DND-41 (cell line): ENCODE data around the gene VEGFC.

ENCODE experiments used
- ATAC-seq: fragments of 200-7000 bp; cut with Tn5 transposase; 3 replicates; pipeline ENCODE4 v1.9.1; 2021; ENCODE audit warnings: low read depth; ENCODE audit not compliant: insufficient read depth
- DNase-seq: peaks from one replicate; pipeline ENCODE4 v3.0.0-alpha.2; 2020
- H2AFZ ChIP-seq: 2 replicates; pipeline ENCODE4 v1.6.0; 2012; ENCODE audit warnings: low read depth, low read length
- H3K27ac ChIP-seq: 2 replicates; pipeline ENCODE4 v1.5.1; 2012; ENCODE audit warnings: low read length, inconsistent platforms
- H3K27me3 ChIP-seq: fragments of 200-600 bp; sonication (generic); 2 replicates; pipeline ENCODE4 v1.6.0; 2012; ENCODE audit warnings: low read length, mild to moderate bottlenecking, inconsistent platforms; ENCODE audit not compliant: insufficient read depth, poor library complexity
- H3K36me3 ChIP-seq: 2 replicates; pipeline ENCODE4 v1.5.1; 2012; ENCODE audit warnings: low read length, inconsistent platforms; ENCODE audit not compliant: insufficient read depth
- H3K4me1 ChIP-seq: 2 replicates; pipeline ENCODE4 v1.5.1; 2012; ENCODE audit warnings: mild to moderate bottlenecking, low read length; ENCODE audit not compliant: insufficient read depth
- H3K4me2 ChIP-seq: 2 replicates; pipeline ENCODE4 v1.6.0; 2012; ENCODE audit warnings: mild to moderate bottlenecking, moderate library complexity, low read length, inconsistent platforms; ENCODE audit not compliant: insufficient read depth
- H3K4me3 ChIP-seq, 2 experiments: fragments of 200-600 bp in 1 of 2; shearing (Covaris generic) in 1 of 2; 2 replicates each; pipeline ENCODE4 v1.5.1; 2012 to 2016; ENCODE audit warnings: inconsistent platforms in 2 of 2, low read length in 2 of 2, mild to moderate bottlenecking in 2 of 2, low read depth in 1 of 2, moderate library complexity in 1 of 2
- H3K79me2 ChIP-seq: 2 replicates; pipeline ENCODE4 v1.6.0; 2012; ENCODE audit warnings: low read length, inconsistent platforms; ENCODE audit not compliant: insufficient read depth
- H3K9ac ChIP-seq: 2 replicates; pipeline ENCODE4 v1.6.0; 2012; ENCODE audit warnings: low read depth, mild to moderate bottlenecking, inconsistent platforms, low read length, moderate library complexity
- H3K9me3 ChIP-seq: 2 replicates; pipeline ENCODE4 v1.5.1; 2012; ENCODE audit warnings: low read length, moderate library complexity, mild to moderate bottlenecking, inconsistent platforms; ENCODE audit not compliant: insufficient read depth, severe bottlenecking
- H4K20me1 ChIP-seq: 2 replicates; pipeline ENCODE4 v1.6.0; 2012; ENCODE audit warnings: low read length; ENCODE audit not compliant: insufficient read depth
- EZH2 ChIP-seq: IDR thresholded peaks from 3 replicates; pipeline ENCODE4 v1.6.1; 2012; ENCODE audit warnings: borderline replicate concordance, low read depth, mild to moderate bottlenecking, moderate library complexity, low read length, inconsistent platforms; ENCODE audit not compliant: severe bottlenecking
- TF ChIP-seq, protein P1 (sequence below): IDR thresholded peaks from 2 replicates; pipeline ENCODE4 v1.5.1; 2012; ENCODE audit warnings: borderline replicate concordance, low read length, moderate library complexity, mild to moderate bottlenecking; ENCODE audit not compliant: poor library complexity, severe bottlenecking; ENCODE audit errors: extremely low read depth

The VEGFC gene

DNA sequence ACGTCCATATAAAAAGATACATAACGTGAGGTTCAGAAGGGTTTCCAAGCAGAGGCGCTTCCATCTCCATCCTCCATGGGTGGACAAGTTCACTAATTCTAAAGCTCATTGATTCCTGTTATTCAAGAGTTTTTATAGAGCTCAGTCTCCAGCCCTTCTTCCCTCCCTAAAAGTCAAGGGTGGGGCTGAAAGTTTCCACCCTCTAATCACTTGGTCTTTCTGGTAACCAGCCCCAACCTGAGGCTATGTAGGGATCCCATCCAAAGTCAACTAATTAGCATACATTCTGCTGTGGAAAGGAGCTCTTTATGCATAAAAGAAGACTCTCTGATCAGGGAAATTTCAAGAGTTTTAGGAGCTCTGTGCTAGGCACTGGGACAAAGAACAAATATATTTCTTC, 46.9 kb upstream of the VEGFC start:
- Histone ChIP-seq H3K9ac (no peak overlapping the region), H3K4me3 (no peak overlapping the region), H3K4me2 (no peak overlapping the region), H3K27ac (no peak overlapping the region), H3K9me3 (no peaks in the 10 kb centered on the region), H2AFZ (no peak overlapping the region), H3K36me3 (no peaks in the 10 kb centered on the region), H4K20me1 (peaks cover 2% of the 10 kb centered on the region; the same call in 1 of the 2 replicates), H3K79me2 (no peaks in the 10 kb centered on the region), H3K27me3 (no peaks in the 10 kb centered on the region), H3K4me1 (no peaks in the 10 kb centered on the region)
- TF ChIP-seq, protein P1, sequence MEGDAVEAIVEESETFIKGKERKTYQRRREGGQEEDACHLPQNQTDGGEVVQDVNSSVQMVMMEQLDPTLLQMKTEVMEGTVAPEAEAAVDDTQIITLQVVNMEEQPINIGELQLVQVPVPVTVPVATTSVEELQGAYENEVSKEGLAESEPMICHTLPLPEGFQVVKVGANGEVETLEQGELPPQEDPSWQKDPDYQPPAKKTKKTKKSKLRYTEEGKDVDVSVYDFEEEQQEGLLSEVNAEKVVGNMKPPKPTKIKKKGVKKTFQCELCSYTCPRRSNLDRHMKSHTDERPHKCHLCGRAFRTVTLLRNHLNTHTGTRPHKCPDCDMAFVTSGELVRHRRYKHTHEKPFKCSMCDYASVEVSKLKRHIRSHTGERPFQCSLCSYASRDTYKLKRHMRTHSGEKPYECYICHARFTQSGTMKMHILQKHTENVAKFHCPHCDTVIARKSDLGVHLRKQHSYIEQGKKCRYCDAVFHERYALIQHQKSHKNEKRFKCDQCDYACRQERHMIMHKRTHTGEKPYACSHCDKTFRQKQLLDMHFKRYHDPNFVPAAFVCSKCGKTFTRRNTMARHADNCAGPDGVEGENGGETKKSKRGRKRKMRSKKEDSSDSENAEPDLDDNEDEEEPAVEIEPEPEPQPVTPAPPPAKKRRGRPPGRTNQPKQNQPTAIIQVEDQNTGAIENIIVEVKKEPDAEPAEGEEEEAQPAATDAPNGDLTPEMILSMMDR = no peak
- TF ChIP-seq EZH2 = no peak
- ATAC-seq = no peak
- no peak for DNase-seq

DNA sequence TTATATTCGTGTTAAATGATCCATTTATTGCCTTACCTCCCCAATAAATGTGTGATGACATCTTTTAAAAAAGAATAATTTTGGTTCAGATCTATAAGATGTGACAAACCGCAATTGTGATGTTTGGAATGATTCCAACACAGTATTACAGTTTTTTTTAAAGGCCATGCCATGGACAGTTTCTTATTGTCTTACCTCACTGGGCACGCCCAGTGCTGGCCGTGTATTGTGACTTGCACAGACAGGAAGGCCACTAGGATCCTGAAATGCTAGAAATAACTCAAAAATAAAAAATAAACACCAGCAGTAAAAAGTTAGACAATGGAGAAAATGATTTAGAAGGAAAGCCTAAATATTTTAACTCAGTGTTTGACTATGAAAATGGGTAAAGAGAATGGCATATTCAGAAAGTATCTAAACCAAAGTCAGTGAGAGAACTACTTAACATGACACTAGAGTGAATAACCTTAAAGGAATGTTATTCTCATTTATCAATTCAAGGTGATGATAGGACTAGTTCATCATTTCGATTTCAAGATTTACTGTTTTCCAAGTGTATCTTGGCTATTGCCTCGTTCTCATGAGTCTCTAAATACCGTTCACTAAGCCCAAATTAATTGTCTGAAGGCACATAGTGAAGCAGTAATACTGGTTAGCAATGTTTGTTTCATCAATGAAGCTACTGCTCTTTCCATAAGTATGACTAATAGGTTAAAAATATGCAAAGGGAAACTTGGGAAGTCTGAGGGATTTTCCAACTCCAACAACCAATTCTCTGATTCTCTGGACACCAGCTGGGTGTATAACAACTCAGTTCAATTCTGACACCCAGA, 46.1 kb upstream of the VEGFC start:
- no peak overlapping the region for H3K27ac ChIP-seq
- peaks cover 2% of the 10 kb centered on the region; the same call in 1 of the 2 replicates for H4K20me1 ChIP-seq
- H2AFZ ChIP-seq = no peak overlapping the region
- no peak overlapping the region for H3K4me3 ChIP-seq
- no peaks in the 10 kb centered on the region for H3K9me3 ChIP-seq
- H3K27me3 ChIP-seq = no peaks in the 10 kb centered on the region
- H3K4me1 ChIP-seq = no peaks in the 10 kb centered on the region
- ATAC-seq (no peak), DNase-seq (no peak)
- H3K36me3 ChIP-seq = no peaks in the 10 kb centered on the region
- TF ChIP-seq, protein P1 = no peak
- no peak for TF ChIP-seq EZH2
- H3K79me2 ChIP-seq = no peaks in the 10 kb centered on the region
- no peak overlapping the region for H3K4me2 ChIP-seq
- no peak overlapping the region for H3K9ac ChIP-seq

DNA sequence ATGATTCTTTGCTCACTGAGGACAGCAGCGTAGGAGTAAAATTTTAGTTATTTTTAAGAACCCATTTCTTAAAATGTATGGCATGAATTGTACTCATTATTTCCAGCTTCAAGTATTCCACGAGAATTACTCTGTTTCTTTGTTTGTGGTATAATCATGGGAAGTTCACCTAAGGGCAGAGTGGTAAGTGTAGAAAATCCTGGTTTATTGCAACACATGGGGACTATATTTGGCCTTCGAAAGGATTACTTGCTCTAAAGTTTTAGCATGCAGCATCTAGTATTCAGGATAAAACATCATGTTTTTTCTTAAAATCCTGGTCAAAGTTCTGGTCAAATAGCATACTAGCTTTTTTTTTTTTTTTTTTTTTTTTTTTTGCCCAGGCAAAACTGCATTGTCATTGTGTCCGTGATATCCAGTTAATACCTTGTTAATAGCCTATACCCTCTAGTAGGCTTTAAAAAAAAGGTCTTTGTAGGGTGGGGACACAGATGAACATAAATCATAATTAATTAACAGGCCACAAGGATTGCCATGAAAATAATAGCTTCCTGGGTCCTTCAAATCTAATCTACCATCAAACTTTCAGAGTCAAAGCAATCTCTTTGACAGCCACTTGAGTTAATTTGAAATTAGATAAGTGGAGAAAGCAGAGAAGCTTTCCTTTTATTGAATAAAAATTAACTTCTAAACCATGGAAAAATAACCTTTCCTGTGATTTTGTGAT, 44.6 kb upstream of the VEGFC start:
- no peak overlapping the region for H2AFZ ChIP-seq
- TF ChIP-seq EZH2 = no peak
- TF ChIP-seq, protein P1 = no peak

More for the DNA sequence above, 44.6 kb upstream of the VEGFC start:
- Histone ChIP-seq H3K9ac (no peak overlapping the region), H3K36me3 (no peaks in the 10 kb centered on the region), H3K27ac (no peak overlapping the region), H3K4me2 (no peak overlapping the region), H4K20me1 (peaks cover 2% of the 10 kb centered on the region; the same call in 1 of the 2 replicates), H3K79me2 (no peaks in the 10 kb centered on the region), H3K4me1 (no peaks in the 10 kb centered on the region), H3K27me3 (no peaks in the 10 kb centered on the region), H3K4me3 (no peak overlapping the region), H3K9me3 (no peaks in the 10 kb centered on the region)
- ATAC-seq (no peak), DNase-seq (no peak)
